ENCODE results near the gene LRRC39.

GRCh38 chr1:100213141-100213540, 35.1 kb upstream of the LRRC39 start:
- TF ChIP-seq CTCF (IDR thresholded peaks at IDR 0.05) (no peak), POLR2A (IDR thresholded peaks at IDR 0.05) (no peak)
